ENCODE measurements around the gene NRAS.

- TF ChIP-seq CTCF (IDR thresholded peaks at IDR 0.05; ENCODE audit: insufficient read depth, low read length, poor library complexity, severe bottlenecking) (no peak), EZH2phosphoT487 (conservative IDR thresholded peaks at IDR 0.05; ENCODE audit: low read length) (no peak)
Measured at GRCh38 chr1:114695430-114696058, 21.0 kb downstream of the NRAS start, which contains the start of gene AMPD1.

Measured in SU-DHL-6 (cell line).